IMR-90 (cell line): ENCODE measurements around the gene B3GALT6. TPM values are rescaled to one million over a fixed set of nuclear protein-coding genes. Genes with fewer than 3 reads are reported as not detected.

Source experiments
- ATAC-seq: fragments of 200-7000 bp; cut with Tn5 transposase; 2 replicates; pipeline ENCODE4 v1.9.1; 2020; ENCODE audit warnings: low read depth, mild to moderate bottlenecking, moderate library complexity
- BruUV-seq: library from RNA; stranded (reverse); fragments of 400-500 nt; replicated peaks from 2 replicates; lab custom pipeline; 2021; lab: Mats Ljungman, UMichigan
- CTCF ChIA-PET: fragments of 300-600 bp; formaldehyde crosslinking; extraction: SDS; loops from one replicate; lab custom pipeline; 2021; ENCODE audit warnings: antibody characterized with exemption; lab: Yijun Ruan, JAX
- POLR2A ChIA-PET: fragments of 300-600 bp; sonication (Branson Sonifier 250); formaldehyde crosslinking; loops from one replicate; lab custom pipeline; 2022; ENCODE audit warnings: antibody characterized with exemption; ENCODE audit not compliant: unreplicated experiment; lab: Charles Lee
- DNase-seq: peaks from one replicate; pipeline ENCODE4 v3.0.0; 2013
- H2AFZ ChIP-seq: replicated peaks from 2 replicates; pipeline ENCODE3; 2013; ENCODE audit warnings: low read length, mild to moderate bottlenecking; ENCODE audit not compliant: poor library complexity
- H2AK5ac ChIP-seq: 2 replicates; pipeline ENCODE4 v1.6.1; 2013; ENCODE audit warnings: low read depth, low read length, inconsistent platforms
- H2AK9ac ChIP-seq: replicated peaks from 2 replicates; pipeline ENCODE3; 2013; ENCODE audit warnings: mild to moderate bottlenecking, low read depth, low read length, moderate library complexity; ENCODE audit not compliant: poor library complexity
- H2BK120ac ChIP-seq: 2 replicates; pipeline ENCODE4 v1.6.1; 2013; ENCODE audit warnings: low read depth, low read length, inconsistent platforms
- H2BK15ac ChIP-seq: 3 replicates; pipeline ENCODE4 v1.6.1; 2013; ENCODE audit warnings: low read depth, low read length, inconsistent platforms
- H2BK20ac ChIP-seq: 2 replicates; pipeline ENCODE4 v1.6.1; 2013; ENCODE audit warnings: low read depth, mild to moderate bottlenecking, inconsistent platforms, low read length, moderate library complexity
- H2BK5ac ChIP-seq: 2 replicates; pipeline ENCODE4 v1.6.1; 2013; ENCODE audit warnings: mild to moderate bottlenecking, low read depth, low read length, inconsistent platforms; ENCODE audit not compliant: poor library complexity, severe bottlenecking
- H3K14ac ChIP-seq: replicated peaks from 2 replicates; pipeline ENCODE4 v1.6.1; 2013; ENCODE audit warnings: low read depth, low read length, inconsistent platforms
- H3K18ac ChIP-seq: 2 replicates; pipeline ENCODE4 v1.6.1; 2013; ENCODE audit warnings: low read depth, low read length, control low read depth
- H3K23ac ChIP-seq: 2 replicates; pipeline ENCODE4 v1.6.1; 2013; ENCODE audit warnings: low read depth, low read length, inconsistent platforms
- H3K27ac ChIP-seq: 2 replicates; pipeline ENCODE4 v1.5.1; 2013; ENCODE audit warnings: mild to moderate bottlenecking, control low read depth, low read length; ENCODE audit not compliant: insufficient read depth
- H3K27me3 ChIP-seq: 2 replicates; pipeline ENCODE4 v1.6.1; 2013; ENCODE audit warnings: low read length; ENCODE audit not compliant: control insufficient read depth, insufficient read depth
- H3K36me3 ChIP-seq: 2 replicates; pipeline ENCODE4 v1.6.1; 2013; ENCODE audit warnings: low read length, mixed read lengths; ENCODE audit not compliant: control insufficient read depth, insufficient read depth
- H3K4ac ChIP-seq: 2 replicates; pipeline ENCODE4 v1.6.1; 2013; ENCODE audit warnings: low read depth, low read length, inconsistent platforms
- H3K4me1 ChIP-seq: 2 replicates; pipeline ENCODE4 v1.6.1; 2013; ENCODE audit warnings: low read length, mixed read lengths; ENCODE audit not compliant: control insufficient read depth, insufficient read depth
- H3K4me2 ChIP-seq: 2 replicates; pipeline ENCODE4 v1.6.1; 2013; ENCODE audit warnings: low read depth, mild to moderate bottlenecking, control low read depth, low read length, moderate library complexity
- H3K4me3 ChIP-seq: 2 replicates; pipeline ENCODE4 v1.5.1; 2013; ENCODE audit warnings: low read depth, mild to moderate bottlenecking, control low read depth, low read length, moderate library complexity; ENCODE audit not compliant: insufficient read depth
- H3K56ac ChIP-seq: 2 replicates; pipeline ENCODE4 v1.6.1; 2013; ENCODE audit warnings: low read length, inconsistent platforms; ENCODE audit not compliant: insufficient read depth; ENCODE audit errors: extremely low read depth
- H3K79me1 ChIP-seq, 2 experiments: 2 replicates each; pipeline ENCODE4 v1.6.1; 2013; ENCODE audit warnings: low read length in 2 of 2, inconsistent platforms in 1 of 2, low read depth in 1 of 2
- H3K9ac ChIP-seq: 2 replicates; pipeline ENCODE4 v1.6.1; 2013; ENCODE audit warnings: low read depth, low read length, control low read depth
- H3K9me1 ChIP-seq: 2 replicates; pipeline ENCODE4 v1.6.1; 2013; ENCODE audit warnings: low read length, inconsistent platforms; ENCODE audit not compliant: insufficient read depth
- H3K9me3 ChIP-seq: 2 replicates; pipeline ENCODE4 v1.6.1; 2013; ENCODE audit warnings: low read length; ENCODE audit not compliant: control insufficient read depth, insufficient read depth
- H4K20me1 ChIP-seq: 2 replicates; pipeline ENCODE4 v1.6.1; 2013; ENCODE audit warnings: low read length, inconsistent platforms; ENCODE audit not compliant: insufficient read depth
- H4K5ac ChIP-seq: 2 replicates; pipeline ENCODE4 v1.6.1; 2013; ENCODE audit warnings: mild to moderate bottlenecking, low read depth, low read length, control low read depth
- H4K8ac ChIP-seq, 2 experiments: 2 replicates each; pipeline ENCODE4 v1.6.1; 2013; ENCODE audit warnings: low read depth in 2 of 2, low read length in 2 of 2, control low read depth in 1 of 2, inconsistent platforms in 1 of 2
- H4K91ac ChIP-seq: 2 replicates; pipeline ENCODE4 v1.6.1; 2013; ENCODE audit warnings: low read depth, low read length, inconsistent platforms; ENCODE audit not compliant: insufficient read depth
- CEBPB ChIP-seq: IDR thresholded peaks from 2 replicates; pipeline ENCODE4 v1.6.1; 2012; ENCODE audit warnings: low read depth, low read length, improper control_type of control experiment
- ELK1 ChIP-seq: fragments of 150-350 bp; IDR thresholded peaks from 2 replicates; pipeline ENCODE4 v1.6.1; 2016; ENCODE audit warnings: low read depth, mild to moderate bottlenecking, low read length, moderate library complexity, borderline replicate concordance
- MAFK ChIP-seq: IDR thresholded peaks from 2 replicates; pipeline ENCODE4 v1.6.1; 2012; ENCODE audit warnings: low read depth, low read length, improper control_type of control experiment
- MXI1 ChIP-seq: IDR thresholded peaks from 2 replicates; pipeline ENCODE4 v1.6.1; 2012; ENCODE audit warnings: low read depth, mild to moderate bottlenecking, low read length, moderate library complexity, borderline replicate concordance
- NFE2L2 ChIP-seq: fragments of 150-350 bp; IDR thresholded peaks from 2 replicates; pipeline ENCODE4 v1.6.1; 2016; ENCODE audit warnings: low read depth, mild to moderate bottlenecking, low read length
- RCOR1 ChIP-seq: IDR thresholded peaks from 2 replicates; pipeline ENCODE4 v1.6.1; 2012; ENCODE audit warnings: mild to moderate bottlenecking, low read length, improper control_type of control experiment; ENCODE audit not compliant: insufficient replicate concordance
- SMC3 ChIP-seq: fragments of 150-350 bp; IDR thresholded peaks from 2 replicates; pipeline ENCODE4 v1.6.1; 2016; ENCODE audit warnings: low read depth, mild to moderate bottlenecking, antibody characterized with exemption, low read length, moderate library complexity
- USF2 ChIP-seq: fragments of 150-350 bp; IDR thresholded peaks from 2 replicates; pipeline ENCODE4 v1.6.1; 2017; ENCODE audit warnings: mild to moderate bottlenecking, antibody characterized with exemption, low read length, low read depth
- WGBS, 2 experiments: methylation state at CpG; one replicate each; pipeline versions ENCODE4 v1.1.5 to v1.1.7; 2013; ENCODE audit warnings: missing lambda C conversion rate in 2 of 2; ENCODE audit not compliant: insufficient read length in 1 of 2; ENCODE audit errors: extremely low coverage in 2 of 2; 5-methylcytosine and 5-hydroxymethylcytosine counted together
- dilution Hi-C: fragments of 300-500 bp; cut with HindIII; formaldehyde crosslinking; loops from one replicate; pipeline ENCODE4 v1.14.3; 2018; ENCODE audit warnings: low sequenced_read_pairs; ENCODE audit not compliant: unreplicated experiment
- in situ Hi-C: fragments of 300-500 bp; cut with MboI; formaldehyde crosslinking; loops from 3 replicates; pipeline ENCODE4 v1.14.3; 2019; ENCODE audit warnings: low sequenced_read_pairs, inconsistent platforms, mixed read lengths
- intact Hi-C: fragments of 100-400 bp; cut with micrococcal nuclease; formaldehyde crosslinking; loops from 2 replicates; pipeline ENCODE4 v1.10.0; 2022
- polyA plus RNA-seq, 3 experiments: library from polyadenylated mRNA; depleted of rRNA; stranded (reverse); fragments of >200 nt; gene quantifications; 2 replicates each; pipeline ENCODE4 v1.2.3, GENCODE V29; 2012; ENCODE audit warnings: low replicate concordance in 1 of 3
- total RNA-seq: library from RNA; depleted of rRNA; stranded (reverse); fragments of >200 nt; gene quantifications from 2 replicates; pipeline ENCODE4 v1.2.3, GENCODE V29; 2012

Gene B3GALT6
- total and polyA plus RNA-seq, 2 of the 4 experiments (the other 2 are of a cell fraction): 12.2 to 23.0 TPM

GRCh38 chr1:1227386-1227785 lies 4.7 kb upstream of the B3GALT6 start:
- H2AK9ac ChIP-seq: no peak overlapping the region
- ChIA-PET POLR2A (no interaction called here), CTCF (no interaction called here)
- H2AFZ ChIP-seq: no peak overlapping the region
- in situ Hi-C loops (no loop called here), intact Hi-C loops (no loop called here), dilution Hi-C loops (no loop called here)
- no peak overlapping the region for H3K4me3 ChIP-seq
- H4K8ac ChIP-seq: no peak overlapping the region
- no peak overlapping the region for H3K9ac ChIP-seq
- TF ChIP-seq ELK1 (no peak), NFE2L2 (no peak), MXI1 (no peak), CEBPB (no peak), MAFK (no peak), SMC3 (no peak), USF2 (no peak), RCOR1 (no peak)
- no peak overlapping the region for H4K5ac ChIP-seq
- H2BK5ac ChIP-seq: no peak overlapping the region
- H3K27ac ChIP-seq: no peak overlapping the region
- no peaks in the 10 kb centered on the region for H3K9me3 ChIP-seq
- peaks cover 15% of the 10 kb centered on the region for H3K9me1 ChIP-seq
- no peak overlapping the region for H2BK120ac ChIP-seq
- no peak overlapping the region for H2AK5ac ChIP-seq
- peaks cover 60% of the 10 kb centered on the region for H4K20me1 ChIP-seq
- DNase-seq (no peak), ATAC-seq (no peak)
- H3K14ac ChIP-seq: no peak overlapping the region
- no peak overlapping the region for H3K4ac ChIP-seq
- no peak overlapping the region for H4K91ac ChIP-seq
- H2BK20ac ChIP-seq: no peak overlapping the region
- H3K4me1 ChIP-seq: peaks cover 6% of the 10 kb centered on the region; the same call in 1 of the 2 replicates
- H3K4me2 ChIP-seq: no peak overlapping the region
- H2BK15ac ChIP-seq: no peak overlapping the region
- no peak overlapping the region for H3K18ac ChIP-seq
- no TSS peak for BruUV-seq
- H3K79me1 ChIP-seq: peaks cover 11 to 69% of the 10 kb centered on the region in 2 experiments; a peak in 3 of 4 replicates
- peaks cover 57% of the 10 kb centered on the region for H3K36me3 ChIP-seq
- no peak overlapping the region for H3K56ac ChIP-seq
- WGBS, 2 experiments: 100% methylated on average over 16 of the region's 25 CpGs; no CpG with 5 or more reads in 1 of the 2 experiments
- no peak overlapping the region for H3K23ac ChIP-seq
- no peaks in the 10 kb centered on the region for H3K27me3 ChIP-seq
